DMS53 treated with DMSO at 0.1 percent for 48 hours (cell line): ENCODE results near the gene FGD4.

Source experiments
- DNase-seq: peaks from one replicate; lab custom pipeline; 2025; ENCODE audit not compliant: unreplicated experiment; lab: John Stamatoyannopoulos, UW

Gene FGD4

DNA sequence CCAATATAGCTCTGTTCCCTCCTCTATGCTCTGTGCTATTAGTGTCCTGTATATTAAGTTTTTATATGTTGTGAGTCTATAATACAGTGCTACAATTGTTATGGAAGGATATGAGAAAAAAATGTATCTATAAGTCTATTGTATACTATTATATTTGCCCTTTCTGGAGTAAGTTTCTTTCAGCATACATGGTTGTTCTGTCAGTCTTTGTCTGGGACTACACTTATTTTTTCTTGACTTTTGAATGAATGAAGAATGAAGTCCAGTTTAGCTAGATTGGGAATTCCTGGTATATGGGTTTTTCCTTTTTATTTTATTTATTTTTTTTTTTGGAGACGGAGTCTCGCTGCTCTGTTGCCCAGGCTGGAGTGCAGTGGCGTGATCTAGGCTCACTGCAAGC, 203.7 kb downstream of the FGD4 start:
- no peak for DNase-seq

DNA sequence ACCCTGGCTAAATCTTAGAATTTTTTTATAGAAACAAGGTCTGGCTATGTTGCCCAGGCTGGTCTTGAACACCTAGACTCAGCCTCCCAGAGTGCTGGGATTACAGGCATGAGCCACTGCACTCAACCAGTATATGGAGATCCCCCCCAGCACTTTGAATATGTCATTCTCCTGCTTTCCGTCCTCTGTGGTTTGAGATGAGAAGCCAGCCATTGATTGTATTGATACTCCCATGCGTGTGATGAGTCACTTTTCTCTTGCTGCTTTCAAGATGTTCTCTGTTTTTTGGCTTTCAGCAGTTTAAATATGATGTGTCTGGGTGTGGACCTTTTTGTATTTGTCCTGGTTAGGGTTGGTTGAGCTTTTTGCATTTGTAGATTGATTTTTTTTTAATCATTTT, 204.5 kb downstream of the FGD4 start:
- DNase-seq, result no peak

DNA sequence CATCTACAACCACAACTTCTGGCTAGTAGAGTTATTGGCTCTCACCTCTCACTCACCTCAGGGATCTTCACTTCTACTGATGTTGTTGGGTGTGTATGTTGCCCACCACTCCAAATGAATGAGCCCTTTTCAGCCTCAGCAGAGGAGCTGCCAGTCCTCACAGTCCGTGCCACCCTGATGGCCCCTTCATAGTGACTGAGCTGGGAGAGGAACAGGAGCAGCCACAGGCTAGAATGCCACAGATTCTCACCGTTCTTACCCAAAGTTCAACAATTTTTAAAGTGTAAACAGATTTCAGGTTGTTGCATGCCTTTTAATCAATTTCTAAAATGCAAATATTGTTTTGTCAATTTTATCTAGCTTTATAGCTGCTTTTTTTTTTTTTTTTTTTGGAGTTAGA, 205.2 kb downstream of the FGD4 start:
- DNase-seq, result no peak

DNA sequence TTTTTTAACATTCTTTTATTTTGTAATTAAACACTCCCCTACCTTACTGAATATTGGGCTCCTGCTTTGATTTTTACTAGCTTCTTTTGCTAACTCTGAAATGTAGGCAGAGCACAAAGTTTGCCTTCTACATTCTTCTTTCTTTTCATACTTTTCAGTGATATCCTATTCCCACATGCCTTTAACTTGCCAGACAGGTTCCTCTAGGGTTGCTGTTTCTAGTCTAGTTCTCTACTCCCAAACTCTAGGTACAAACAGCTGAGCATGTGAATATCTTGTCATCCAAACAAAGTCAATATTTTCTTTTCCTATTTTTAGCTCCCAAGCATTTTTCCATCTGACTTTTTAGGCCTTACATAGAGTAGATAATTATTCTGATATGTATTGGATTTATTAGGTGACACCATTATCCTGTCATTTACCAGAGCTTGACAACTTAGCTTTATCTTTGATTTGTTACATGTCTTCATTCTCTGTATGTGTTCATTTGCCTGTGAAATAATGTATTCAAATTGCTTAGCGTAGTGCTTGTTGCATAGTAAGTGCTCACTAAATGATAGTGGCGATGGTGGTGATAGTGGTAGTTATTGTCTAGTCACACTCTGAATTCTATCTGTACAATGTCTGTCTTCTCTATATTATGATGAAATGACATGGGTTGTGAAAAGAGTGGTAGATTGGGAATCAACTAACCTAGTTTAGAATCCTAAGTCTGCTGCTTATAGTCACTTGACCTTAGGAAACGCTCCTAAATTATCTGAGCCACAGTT, 206.2 kb downstream of the FGD4 start:
- peak; percentile 87 for DNase-seq

DNA sequence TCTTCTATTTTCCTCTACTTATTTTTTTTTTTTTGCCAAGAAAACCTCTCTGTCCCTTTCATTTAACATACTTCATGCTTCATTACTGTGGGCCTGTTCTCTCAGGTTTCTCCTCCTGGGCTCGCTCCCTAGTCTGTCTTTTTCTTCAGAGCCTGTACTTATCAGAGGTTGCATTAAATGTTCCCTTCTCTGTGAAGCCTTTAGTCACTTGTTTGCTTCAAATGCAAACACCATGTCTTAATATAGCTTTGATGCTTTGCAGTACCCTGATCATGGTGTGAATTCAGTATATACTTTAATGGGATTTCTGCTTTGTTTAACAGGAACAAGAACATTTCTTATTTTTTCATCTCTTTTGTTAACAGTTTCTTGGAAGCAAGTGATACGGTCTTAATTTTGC, 207.1 kb downstream of the FGD4 start:
- DNase-seq, result no peak

DNA sequence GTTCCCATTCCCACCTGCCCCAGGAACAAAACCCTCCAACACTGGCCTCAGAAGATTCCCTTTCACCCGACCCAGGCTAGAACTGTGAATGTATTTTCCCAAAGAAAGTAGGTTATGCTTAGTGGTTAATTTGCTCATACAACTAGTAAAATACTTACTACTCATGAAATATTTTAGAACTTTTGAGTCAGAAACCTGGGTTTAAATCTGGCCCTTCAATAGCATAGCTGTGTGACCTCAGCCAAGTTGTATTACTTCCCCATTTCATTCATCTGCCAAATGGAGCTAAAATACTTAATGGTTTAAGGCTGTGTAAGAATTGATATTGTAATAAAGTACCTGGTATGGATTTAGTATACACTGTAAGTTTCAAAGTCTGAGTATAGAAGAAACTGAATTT, 210.6 kb downstream of the FGD4 start:
- no peak for DNase-seq

DNA sequence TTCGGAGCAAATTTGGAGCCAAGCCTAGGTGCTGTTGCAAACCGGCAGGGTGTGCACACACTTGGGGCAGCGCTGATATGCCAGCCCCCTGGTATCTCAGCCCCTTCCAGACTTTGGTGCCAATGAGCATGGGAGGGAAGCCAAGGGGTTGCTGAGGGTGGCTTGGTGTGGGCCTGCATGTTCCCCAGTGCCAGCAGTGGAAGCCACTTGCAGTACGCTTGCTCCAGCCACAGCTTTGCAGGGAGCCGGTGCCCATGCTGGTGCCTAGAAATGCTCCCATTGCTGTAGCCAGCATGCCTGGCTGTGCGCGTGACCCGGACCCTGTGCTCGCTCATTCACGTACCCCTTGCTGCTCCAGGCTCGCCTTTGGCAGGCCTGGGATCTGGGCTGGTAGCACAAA, 212.6 kb downstream of the FGD4 start:
- no peak for DNase-seq

DNA sequence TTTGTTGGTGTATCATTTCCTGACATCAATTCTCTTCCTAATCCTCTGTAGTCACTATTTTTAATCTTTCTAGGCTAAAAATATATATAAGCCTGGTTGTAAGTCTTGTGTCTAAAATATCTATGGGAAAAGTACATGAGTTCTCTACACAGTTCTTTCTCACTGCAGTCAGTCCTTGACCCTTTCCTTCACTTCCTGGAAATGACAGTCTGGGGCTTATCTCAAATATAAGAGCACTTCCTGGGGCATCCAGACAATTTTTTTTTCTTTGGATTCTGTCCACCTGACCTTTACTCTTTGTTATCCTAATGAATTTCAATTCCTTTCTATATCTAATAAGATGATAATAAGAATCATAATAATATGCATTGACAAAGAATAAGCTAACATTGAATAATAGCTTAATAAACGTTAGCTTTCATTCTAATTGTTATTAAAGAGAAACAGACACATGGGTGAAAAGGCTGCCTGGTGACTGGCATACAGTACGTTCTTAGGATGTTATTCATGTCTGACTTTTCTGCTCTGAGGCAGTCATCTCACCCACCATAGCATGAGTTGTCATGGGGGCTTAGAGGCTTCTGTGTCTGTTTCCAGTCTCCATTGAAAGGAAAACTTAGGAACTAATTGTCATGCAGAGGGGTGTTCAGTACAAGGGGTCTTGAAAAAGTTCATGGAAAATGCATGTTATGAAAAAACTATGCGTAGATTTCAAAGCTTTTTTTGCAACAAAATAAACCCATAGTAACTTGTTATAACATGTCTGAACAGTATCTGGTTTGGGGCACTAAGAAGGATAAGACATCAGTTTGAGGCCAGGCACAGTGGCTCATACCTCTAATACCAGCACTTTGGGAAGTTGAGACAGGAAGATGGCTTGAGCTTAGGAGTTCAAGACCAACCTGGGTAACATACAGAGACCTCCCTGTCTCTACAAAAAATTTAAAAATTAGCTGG, 213.6 kb downstream of the FGD4 start:
- DNase-seq, result no peak

DNA sequence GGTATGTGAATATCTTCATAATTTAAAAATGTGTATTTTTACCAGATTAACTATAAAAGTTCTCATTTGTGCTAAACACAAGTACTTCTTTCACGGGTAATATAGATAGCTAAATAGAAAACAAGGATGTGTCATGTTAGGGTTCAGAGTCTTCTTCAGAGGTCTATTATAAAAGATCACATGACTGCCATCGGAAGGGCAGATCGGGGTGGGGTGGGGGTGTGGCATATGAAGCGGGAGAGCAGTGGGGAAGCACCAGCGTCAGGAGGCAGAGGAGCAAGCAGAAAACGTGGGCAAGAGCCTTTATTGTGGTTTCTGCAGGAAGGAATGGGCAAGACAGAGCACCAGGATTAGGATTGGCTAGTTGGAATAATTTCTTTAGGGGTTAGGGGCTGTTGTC, 216.1 kb downstream of the FGD4 start:
- no peak for DNase-seq

DNA sequence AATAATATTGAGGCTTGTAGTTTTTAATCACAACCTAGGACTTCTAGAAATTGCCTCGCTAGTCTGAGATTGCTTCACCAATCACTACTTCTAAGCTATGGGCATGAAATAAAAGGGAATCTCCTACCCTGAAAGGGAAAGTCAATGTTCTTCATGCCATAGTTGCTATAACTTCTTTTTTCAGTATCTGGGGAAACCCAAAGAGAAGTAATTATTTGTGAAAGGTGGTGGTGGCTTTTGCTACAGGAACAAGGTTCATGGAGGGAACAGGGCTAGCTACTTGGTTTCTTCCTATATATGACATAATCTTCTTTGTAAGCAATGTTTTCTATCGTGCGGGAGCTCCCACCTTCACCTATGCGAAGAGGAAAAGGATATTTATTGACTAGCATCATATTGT, 218.2 kb downstream of the FGD4 start:
- DNase-seq, result no peak

DNA sequence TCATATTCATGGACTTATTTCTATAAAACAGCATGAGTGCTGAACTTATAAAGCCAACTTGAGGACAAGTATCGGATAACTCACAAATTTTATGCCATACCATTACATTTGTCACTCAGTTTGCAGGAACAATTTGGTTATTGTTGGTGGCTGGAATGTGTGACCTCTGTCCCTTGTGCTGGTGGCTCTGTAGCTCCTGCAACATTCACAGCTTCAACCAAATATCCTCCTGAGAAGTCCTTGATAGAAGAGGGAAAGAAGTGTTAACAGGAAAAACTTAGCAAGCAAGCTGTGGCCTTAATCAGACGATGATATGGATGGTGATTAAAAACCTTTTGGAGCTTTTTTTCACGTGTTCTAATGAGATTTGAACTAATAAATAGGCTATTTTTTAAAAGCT, 218.8 kb downstream of the FGD4 start:
- DNase-seq, result no peak

DNA sequence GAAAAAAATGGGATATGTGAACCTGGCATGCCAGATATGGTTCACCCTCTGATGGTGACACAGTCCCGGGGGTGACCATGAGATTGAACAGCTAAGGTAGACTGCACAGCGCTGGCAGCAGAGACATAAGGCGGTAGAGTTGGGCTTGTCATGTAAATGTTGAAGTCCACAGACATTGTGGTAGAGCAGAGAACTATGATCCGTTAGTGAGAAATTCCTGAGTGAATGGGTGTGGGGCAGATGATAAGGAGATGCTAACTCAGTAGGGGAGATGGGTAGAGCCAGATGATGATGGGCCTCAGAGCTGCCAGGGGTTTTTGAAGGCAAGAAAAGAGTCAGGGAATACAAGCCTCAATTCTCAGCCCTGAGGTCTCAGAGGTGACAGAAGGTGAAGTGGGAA, 228.6 kb downstream of the FGD4 start:
- DNase-seq, result no peak

DNA sequence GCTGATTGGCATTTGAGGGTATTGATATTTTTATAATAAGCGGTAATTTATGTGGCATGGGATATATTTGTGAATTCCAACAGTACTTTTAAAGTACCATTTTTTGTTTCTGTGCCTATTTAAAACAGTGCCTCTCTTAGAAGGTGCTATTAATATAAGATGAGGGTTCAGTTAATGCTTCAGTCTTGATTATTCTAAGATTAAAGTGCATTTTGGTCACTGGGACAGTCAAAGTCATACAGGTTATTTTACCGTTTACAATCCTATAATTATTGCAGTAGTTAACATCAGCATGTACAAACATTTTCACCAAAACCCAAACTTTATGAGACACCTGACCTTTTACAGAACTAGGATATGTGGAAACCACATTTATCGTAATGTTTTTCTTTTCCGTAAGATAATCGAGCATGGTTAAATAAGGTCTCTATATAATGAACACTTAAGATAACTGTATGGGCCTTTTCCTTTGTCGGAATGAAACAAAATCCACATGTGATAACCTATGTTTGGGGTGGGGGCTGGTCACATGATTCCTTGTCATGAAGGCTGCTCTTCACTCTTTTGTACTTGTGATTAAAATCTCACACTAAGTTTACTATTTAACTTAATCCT, 242.0 kb downstream of the FGD4 start:
- no peak for DNase-seq

DNA sequence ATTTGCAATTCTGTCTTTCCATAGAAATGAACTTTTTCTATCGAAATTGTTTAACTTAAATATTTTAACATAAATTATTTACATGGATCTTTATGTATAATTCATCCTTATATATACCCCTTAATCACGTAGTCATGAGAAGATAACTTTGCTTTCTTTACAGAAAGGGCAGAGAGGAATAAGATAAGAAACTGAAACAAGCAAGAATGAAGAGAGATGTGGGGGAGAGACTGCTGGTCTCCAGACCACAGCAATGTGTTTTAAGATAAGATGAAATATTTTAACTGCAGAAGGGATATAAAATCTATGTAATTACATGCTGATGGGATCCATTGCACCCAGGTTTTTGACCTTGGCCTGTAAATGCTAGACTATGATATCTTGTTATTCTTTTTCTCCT, 245.1 kb downstream of the FGD4 start:
- no peak for DNase-seq

DNA sequence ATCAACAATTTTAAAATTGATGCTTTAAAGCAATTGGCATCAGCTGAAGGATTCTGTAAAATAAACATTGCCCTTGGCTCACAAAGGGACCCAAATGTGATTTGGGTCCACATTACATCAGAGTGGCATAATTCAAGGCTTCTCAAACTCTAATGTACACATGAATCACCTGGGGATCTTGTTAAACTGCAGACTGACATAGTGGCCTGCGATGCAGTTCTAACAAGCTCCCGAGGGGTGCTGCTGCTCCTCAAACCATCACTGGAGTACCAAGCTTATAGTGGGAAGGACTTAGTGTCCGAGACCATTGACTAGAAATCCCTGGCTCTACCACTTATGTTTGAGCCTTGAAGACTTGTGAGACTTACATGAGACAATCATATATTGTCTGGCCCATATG, 247.9 kb downstream of the FGD4 start:
- DNase-seq, result no peak

DNA sequence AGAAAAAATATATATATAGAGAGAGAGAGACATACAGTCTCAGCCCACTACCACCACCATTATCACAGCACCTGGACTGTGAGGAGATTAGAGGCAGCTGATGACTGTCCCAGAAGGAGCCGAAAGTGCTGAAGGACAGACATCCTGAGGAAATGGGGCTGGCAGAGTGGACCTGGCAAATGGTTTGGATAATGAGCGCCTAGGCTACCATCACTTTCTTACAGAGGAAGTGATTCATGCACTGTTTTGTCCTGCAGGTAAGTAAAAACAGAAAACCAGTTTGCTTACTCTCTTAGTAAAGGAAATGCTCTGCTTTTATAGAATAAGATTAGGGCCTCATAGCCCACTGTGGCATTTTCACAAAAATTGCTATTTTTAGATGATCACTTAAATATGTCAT, 251.2 kb downstream of the FGD4 start:
- DNase-seq, result peak; percentile 42

DNA sequence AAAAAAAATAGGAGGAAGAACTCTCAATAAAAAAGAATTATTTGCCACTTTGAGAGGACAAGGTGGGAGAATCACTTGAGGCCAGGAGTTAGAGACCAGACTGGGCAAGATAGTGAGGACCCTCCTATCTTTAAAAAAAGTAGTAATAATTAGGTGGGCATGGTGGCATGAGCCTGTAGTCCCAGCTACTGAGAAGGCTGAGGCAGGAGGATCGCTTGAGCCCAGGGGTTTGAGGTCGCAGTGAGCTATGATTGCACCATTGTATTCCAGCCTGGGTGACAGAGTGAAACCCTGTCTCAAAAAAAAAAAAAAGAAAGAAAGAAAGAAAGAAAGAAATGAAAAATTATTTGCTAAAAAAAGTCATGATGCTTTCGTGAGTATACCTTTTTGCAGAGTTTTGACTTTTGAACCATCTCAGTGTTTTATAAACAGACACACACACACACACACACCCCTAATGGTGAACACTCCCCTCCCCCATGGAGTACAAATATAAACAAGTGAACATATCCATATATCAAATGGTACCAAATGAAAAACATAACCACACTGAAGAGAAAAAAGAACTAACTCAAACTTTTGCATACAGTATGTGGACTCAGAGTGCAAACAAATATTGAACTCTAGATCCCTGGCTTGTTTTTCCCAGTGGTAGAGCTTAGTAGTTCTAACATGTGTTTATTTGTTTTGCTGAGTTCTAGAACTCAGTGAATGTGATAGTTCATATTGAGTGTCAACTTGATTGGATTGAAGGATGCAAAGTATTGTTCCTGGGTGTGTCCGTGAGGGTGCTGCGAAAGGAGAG, 252.0 kb downstream of the FGD4 start:
- no peak for DNase-seq

DNA sequence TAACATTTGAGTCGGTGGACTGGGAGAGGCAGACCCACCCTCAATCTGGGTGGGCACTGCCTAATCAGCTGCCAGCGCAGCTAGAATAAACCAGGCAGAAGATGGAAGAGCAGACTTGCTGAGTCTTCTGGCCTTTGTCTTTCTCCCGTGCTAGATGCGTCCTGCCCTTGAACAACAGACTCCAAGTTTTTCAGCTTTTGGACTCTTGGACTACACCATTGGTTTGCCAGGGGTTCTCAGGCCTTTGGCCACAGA, 252.5 kb downstream of the FGD4 start:
- no peak for DNase-seq

DNA sequence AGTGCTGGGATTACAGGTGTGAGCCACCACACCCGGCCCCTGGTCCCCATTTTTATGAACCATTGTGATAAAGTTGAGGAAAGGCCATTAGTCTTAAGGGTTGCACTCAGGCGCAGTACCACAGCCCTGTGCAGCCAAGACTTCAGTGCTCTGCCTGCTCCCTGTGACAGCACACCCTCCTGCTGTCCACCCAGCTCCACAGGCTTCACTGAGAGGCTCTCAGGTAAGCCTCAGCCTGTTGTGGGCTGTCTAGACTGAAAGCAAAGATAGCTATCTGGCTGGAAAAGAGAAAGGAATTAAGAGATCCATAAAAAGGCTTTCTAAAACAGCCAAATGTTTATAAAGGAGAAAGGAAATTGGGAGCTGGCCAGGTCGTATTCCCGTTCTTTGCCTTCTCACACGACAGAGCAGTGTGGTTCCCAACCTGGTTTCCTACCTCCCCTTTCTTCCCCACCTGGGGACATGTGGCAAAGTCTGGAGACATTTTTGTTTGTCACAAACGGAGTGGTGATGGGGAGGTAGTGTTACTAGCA, 260.6 kb downstream of the FGD4 start:
- no peak for DNase-seq

DNA sequence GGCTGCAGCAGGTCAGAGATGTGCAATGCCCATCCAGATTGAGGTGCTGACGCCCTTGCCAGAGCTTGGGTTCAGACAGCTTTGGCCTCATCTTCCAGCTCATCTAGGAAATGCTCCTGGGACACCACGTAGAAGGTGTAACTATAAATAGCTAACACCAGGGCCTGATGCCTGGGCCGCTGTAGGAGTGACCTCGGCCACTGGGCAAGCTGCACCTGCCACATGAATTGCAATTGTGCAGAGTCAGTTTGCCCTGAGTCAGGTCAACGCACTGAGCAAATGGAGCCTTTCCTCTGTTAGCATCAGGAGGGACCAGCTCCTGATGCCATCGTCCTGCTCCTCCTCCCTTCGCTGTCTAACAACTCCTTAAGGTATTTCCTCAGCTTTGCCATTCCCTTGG, 262.3 kb downstream of the FGD4 start:
- no peak for DNase-seq

DNA sequence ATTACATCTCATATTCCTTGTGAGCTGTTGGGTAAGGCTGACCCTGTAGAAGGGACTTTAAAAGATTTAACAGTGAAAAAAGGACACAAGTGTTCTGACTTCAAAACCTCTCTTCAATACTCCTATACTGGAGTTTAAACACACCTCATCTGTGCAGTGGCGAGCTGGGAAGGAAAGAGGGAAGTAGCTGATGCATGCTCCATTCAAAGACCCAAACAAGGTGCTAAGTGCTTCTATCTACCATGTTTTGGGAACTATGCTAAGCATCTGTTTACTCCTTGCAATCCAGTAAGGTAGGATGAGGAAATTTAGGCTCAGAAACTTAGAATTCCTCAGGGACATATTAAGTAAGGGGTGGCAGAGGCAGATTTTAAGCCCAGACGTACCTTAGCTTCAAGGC, 263.3 kb downstream of the FGD4 start:
- no peak for DNase-seq
